Activated CD4-positive, alpha-beta memory T cell treated with anti-CD3 and anti-CD28 coated beads for 36 hours (primary cell): ENCODE data around the gene TEX26. TPM values are rescaled to one million over a fixed set of nuclear protein-coding genes. Genes with fewer than 3 reads are reported as not detected.

Experiments
- CTCF ChIA-PET: fragments of 350-600 bp; sonication (Branson Sonifier 250); formaldehyde crosslinking; loops from one replicate; lab custom pipeline; 2021; ENCODE audit warnings: antibody characterized with exemption, inconsistent platforms; lab: Charles Lee
- POLR2A ChIA-PET: fragments of 350-600 bp; sonication (Branson Sonifier 250); formaldehyde crosslinking; loops from one replicate; lab custom pipeline; 2021; ENCODE audit warnings: antibody characterized with exemption; lab: Charles Lee
- DNase-seq: peaks from one replicate; pipeline ENCODE4 v3.0.0-alpha.2; 2020
- H3K27ac Mint-ChIP-seq: one replicate; pipeline ENCODE4 v1.8.0; 2021; ENCODE audit warnings: mixed read lengths
- H3K27me3 Mint-ChIP-seq: one replicate; pipeline ENCODE4 v1.8.0; 2021; ENCODE audit warnings: mixed read lengths
- H3K36me3 Mint-ChIP-seq: one replicate; pipeline ENCODE4 v1.8.0; 2021; ENCODE audit warnings: mixed read lengths
- H3K4me1 Mint-ChIP-seq: one replicate; pipeline ENCODE4 v1.8.0; 2021; ENCODE audit warnings: low read depth, mixed read lengths
- H3K4me3 Mint-ChIP-seq: one replicate; pipeline ENCODE4 v1.8.0; 2021; ENCODE audit warnings: mild to moderate bottlenecking, mixed read lengths
- H3K9me3 Mint-ChIP-seq: one replicate; pipeline ENCODE4 v1.8.0; 2021; ENCODE audit warnings: mixed read lengths
- intact Hi-C: fragments of 100-400 bp; cut with micrococcal nuclease; formaldehyde crosslinking; loops from one replicate; pipeline ENCODE4 v1.15.1; 2023
- total RNA-seq, 2 experiments: library from RNA; stranded (reverse); gene quantifications; one replicate each; pipeline ENCODE4 v1.2.3, GENCODE V29; 2021

Gene TEX26
- total RNA-seq, 2 experiments from 2014 or later, result not detected

DNA sequence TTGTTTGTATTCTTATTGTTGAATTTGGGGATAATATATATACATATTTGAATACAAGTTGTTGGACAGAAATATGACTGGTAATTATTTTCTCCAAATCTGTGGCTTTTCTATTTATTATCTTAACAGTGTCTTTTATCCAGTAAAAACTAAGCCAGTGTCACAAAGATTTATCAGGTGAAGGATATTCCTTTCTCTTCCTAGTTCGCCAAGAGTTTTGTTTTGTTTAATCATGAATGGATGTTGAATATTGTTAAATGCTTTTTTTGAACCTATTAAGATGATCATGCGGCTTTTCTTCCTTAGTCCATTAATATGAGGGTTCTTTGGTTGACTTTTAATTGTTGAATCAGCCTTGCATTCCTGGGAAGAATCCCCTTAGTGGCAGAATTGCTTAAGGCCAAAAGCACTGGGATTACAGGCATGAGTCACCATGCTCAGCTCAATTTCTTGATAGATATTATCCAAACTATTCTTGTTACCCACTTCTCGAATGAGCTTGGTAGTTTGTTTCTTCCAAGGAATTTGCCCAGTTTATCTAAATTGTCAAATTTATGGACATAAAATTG lies 53.3 kb downstream of the TEX26 start:
- ChIA-PET POLR2A (no interaction called here), CTCF (interaction anchor here (1.0 kb wide), 1 partner anchor 59 kb away, joined by 4 read pairs; no protein-coding TSS in a partner anchor)
- H3K27ac Mint-ChIP-seq, result no peak overlapping the region
- intact Hi-C loops, result no loop called here
- no peak for DNase-seq
- H3K27me3 Mint-ChIP-seq, result peaks cover 8% of the 10 kb centered on the region
- no peaks in the 10 kb centered on the region for H3K9me3 Mint-ChIP-seq
- H3K4me1 Mint-ChIP-seq, result peaks cover 4% of the 10 kb centered on the region
- no peaks in the 10 kb centered on the region for H3K36me3 Mint-ChIP-seq
- H3K4me3 Mint-ChIP-seq, result no peak overlapping the region

DNA sequence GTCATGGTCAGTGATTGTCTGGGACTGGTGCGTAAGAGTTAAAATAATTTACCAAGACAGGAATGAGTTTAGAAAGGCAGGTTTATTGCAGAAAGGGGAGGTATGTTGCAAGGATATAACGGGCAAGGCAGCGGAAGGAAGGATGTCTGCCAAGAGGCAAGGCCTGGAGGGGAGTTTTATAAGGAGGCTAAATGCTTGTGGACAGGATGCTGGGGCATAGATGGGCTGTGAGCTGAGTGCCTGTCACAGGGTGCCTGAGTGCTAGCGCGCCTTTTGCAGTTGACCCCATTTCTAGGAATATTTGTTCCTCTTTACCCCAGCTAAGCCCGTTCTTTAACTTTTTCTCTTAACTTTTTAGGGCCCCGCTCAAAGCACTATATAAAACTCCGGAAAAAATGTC lies 58.7 kb downstream of the TEX26 start:
- intact Hi-C loops, result no loop called here
- CTCF ChIA-PET, result interaction anchor here (1.4 kb wide), 1 partner anchor 12 kb away, joined by 4 read pairs; no protein-coding TSS in a partner anchor
- H3K9me3 Mint-ChIP-seq, result no peaks in the 10 kb centered on the region
- no peaks in the 10 kb centered on the region for H3K4me1 Mint-ChIP-seq
- POLR2A ChIA-PET, result no interaction called here
- H3K27me3 Mint-ChIP-seq, result peaks cover 19% of the 10 kb centered on the region
- DNase-seq, result no peak
- H3K4me3 Mint-ChIP-seq, result no peak overlapping the region
- H3K36me3 Mint-ChIP-seq, result no peaks in the 10 kb centered on the region
- H3K27ac Mint-ChIP-seq, result no peak overlapping the region

DNA sequence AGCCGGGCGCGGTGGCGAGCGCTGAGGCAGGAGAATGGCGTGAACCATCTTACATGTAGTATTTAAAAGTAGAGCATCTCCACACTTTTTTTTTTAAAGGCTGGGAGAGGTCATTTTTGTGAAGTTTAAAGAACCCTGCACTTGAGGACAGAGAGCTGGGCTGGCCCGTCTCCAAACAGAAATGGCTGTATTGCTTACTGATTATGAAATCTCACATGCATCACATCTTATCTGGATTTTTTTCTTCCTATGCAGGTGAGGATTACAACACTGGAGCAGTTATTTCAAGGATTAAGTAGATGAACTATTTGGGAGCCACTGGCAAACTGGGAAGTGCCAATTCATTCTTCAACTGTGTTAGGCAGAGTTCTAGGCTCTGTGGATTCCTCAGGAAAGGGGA lies 59.5 kb downstream of the TEX26 start:
- Mint-ChIP-seq H3K4me3 (no peak overlapping the region), H3K9me3 (no peaks in the 10 kb centered on the region), H3K27me3 (peaks cover 19% of the 10 kb centered on the region), H3K27ac (no peak overlapping the region), H3K36me3 (no peaks in the 10 kb centered on the region), H3K4me1 (no peaks in the 10 kb centered on the region)
- no peak for DNase-seq
- CTCF ChIA-PET, result interaction anchor here (1.4 kb wide), 1 partner anchor 13 kb away, joined by 4 read pairs; no protein-coding TSS in a partner anchor
- intact Hi-C loops, result no loop called here
- POLR2A ChIA-PET, result no interaction called here

DNA sequence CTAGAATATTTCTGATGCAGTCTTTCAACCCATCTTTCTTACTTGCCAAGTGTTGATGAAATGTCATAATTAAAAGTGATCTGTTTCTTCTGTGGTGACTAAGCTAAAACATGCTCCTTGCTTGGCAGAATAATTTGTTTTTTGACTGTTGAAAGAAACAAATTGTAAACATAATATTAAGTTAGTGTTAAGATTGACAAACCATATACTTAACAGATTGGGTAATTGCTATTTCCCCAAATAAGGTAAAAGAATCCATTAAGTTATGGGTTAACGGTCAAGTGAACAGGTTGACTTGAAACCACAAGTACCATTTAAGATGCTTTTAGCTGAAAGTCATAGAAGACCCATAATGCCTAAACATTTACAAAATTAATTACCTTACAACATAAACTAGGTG lies 62.9 kb downstream of the TEX26 start:
- ChIA-PET CTCF (interaction anchor here (0.6 to 1.7 kb wide), 2 partner anchors 16 to 330 kb away, joined by 3 to 5 read pairs; no protein-coding TSS in a partner anchor), POLR2A (no interaction called here)
- H3K4me3 Mint-ChIP-seq, result no peak overlapping the region
- H3K4me1 Mint-ChIP-seq, result no peaks in the 10 kb centered on the region
- intact Hi-C loops, result no loop called here
- no peaks in the 10 kb centered on the region for H3K9me3 Mint-ChIP-seq
- no peaks in the 10 kb centered on the region for H3K36me3 Mint-ChIP-seq
- peaks cover 17% of the 10 kb centered on the region for H3K27me3 Mint-ChIP-seq
- DNase-seq, result no peak
- H3K27ac Mint-ChIP-seq, result no peak overlapping the region

DNA sequence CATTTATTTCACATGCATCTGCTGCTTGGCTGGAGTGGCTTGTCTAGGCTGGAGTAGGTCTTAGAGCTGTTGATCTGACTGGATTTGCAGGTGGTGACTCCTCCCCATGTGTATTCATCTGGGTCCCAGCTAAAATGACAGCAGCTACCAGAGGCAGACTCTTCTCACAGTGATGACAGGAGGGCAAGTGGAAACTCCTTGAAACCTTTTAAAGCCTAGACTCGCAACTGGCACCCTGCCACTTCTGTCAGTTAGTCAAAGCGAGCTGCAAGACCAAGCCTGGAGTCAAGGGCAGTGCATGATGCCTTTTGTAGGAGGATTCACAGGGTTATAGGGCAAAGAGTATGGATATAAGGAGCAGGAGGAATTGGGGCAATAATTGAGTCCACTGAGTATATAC lies 65.2 kb downstream of the TEX26 start:
- ChIA-PET POLR2A (no interaction called here), CTCF (interaction anchor here (1.1 to 1.8 kb wide), 2 partner anchors 18 to 239 kb away, joined by 4 to 7 read pairs; no protein-coding TSS in a partner anchor)
- no peak for DNase-seq
- no peak overlapping the region for H3K4me3 Mint-ChIP-seq
- peaks cover 15% of the 10 kb centered on the region for H3K27me3 Mint-ChIP-seq
- no peaks in the 10 kb centered on the region for H3K36me3 Mint-ChIP-seq
- H3K27ac Mint-ChIP-seq, result no peak overlapping the region
- intact Hi-C loops, result no loop called here
- H3K9me3 Mint-ChIP-seq, result no peaks in the 10 kb centered on the region
- no peaks in the 10 kb centered on the region for H3K4me1 Mint-ChIP-seq

DNA sequence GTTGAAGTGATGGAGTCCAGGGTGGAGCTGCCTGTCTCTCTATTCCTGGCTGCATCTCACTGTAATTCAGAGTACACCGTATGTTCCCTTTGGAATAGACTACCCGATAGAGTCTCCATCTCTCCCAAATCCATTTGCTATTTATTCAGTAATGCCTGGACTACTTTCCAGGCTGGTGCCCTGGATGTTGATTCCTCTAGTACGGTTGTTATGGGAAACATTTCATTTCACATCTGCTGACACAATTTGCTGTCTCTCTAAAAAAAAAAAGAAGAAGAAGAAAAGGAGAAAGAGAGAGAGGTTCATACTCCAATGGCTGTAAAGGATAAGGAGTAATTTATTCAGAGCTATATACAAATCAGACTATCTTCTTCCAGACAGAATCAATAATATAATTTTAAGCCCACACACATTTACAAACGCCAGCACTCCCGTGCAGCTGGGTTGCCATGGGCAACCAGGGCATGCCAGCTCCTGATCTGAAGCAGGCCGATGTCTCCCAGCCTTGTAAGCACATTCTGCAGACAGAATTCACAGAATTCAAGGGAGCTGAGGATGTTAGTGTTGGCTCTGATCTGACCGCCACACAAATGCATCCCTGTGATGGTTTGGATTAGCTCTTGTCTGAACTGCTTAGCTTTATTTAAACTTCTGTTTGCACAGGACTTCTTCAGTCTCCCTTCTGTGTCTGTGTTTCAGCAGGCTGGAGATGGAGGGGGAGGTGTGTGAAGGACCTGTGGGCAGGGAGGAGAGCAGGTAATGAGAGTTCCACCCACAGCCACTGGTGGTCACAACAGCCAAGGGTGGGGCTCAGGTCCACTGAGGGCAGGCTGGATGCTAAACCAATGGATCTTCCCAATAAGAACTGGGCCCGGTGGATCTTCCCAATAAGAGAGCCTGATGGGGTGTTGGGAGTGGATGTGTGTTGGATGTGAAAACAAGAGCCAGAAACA lies 66.0 kb downstream of the TEX26 start:
- Mint-ChIP-seq H3K27ac (no peak overlapping the region), H3K4me3 (no peak overlapping the region), H3K4me1 (no peaks in the 10 kb centered on the region), H3K36me3 (no peaks in the 10 kb centered on the region), H3K27me3 (peaks cover 11% of the 10 kb centered on the region), H3K9me3 (no peaks in the 10 kb centered on the region)
- intact Hi-C loops, result no loop called here
- ChIA-PET POLR2A (no interaction called here), CTCF (interaction anchor here (1.1 to 1.8 kb wide), 2 partner anchors 19 to 238 kb away, joined by 4 to 7 read pairs; no protein-coding TSS in a partner anchor)
- DNase-seq, result no peak

DNA sequence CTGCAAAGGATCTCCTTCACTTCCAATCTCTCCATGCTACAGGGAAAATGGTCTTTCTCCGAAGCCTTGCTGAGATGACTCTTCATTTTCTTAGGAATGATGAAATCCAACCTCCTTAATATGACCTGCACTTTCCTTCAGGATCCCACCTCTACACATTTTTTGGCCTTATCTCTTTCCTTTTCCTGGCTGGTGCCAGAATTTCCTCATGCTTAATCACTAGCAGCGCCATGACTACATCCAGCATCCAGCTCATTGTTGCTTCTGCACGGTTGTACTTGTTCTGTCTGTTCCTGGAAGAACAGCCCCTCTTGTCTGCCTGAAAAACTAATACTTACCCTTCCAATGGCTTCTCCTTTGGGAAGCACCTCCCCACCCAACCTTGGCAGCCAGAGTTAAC lies 68.4 kb downstream of the TEX26 start:
- Mint-ChIP-seq H3K27ac (no peak overlapping the region), H3K36me3 (no peaks in the 10 kb centered on the region), H3K4me3 (no peak overlapping the region), H3K4me1 (no peaks in the 10 kb centered on the region), H3K9me3 (no peaks in the 10 kb centered on the region), H3K27me3 (peaks cover 12% of the 10 kb centered on the region)
- intact Hi-C loops, result no loop called here
- POLR2A ChIA-PET, result no interaction called here
- DNase-seq, result no peak
- CTCF ChIA-PET, result no interaction called here

DNA sequence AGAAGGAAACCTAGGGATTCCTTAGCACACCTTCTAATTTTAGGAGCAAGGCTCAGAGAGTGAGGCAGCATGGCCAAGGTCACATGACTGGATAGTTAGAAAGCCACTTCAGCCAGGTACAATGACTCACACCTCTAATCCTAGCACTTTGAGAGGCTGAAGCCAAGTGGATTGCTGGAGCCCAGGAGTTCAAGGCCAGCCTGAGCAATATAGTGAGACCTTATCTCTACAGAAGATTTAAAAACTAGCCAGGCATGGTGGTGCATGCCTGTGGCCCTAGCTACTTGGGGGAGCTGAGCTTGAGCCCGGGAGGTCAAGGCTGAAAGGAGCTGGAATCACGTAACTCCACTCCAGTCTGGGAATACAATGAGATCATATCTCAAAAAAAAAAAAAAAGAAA lies 69.2 kb downstream of the TEX26 start:
- Mint-ChIP-seq H3K4me3 (no peak overlapping the region), H3K27me3 (peaks cover 12% of the 10 kb centered on the region), H3K9me3 (no peaks in the 10 kb centered on the region), H3K27ac (no peak overlapping the region), H3K36me3 (no peaks in the 10 kb centered on the region), H3K4me1 (no peaks in the 10 kb centered on the region)
- intact Hi-C loops, result no loop called here
- CTCF ChIA-PET, result no interaction called here
- POLR2A ChIA-PET, result no interaction called here
- no peak for DNase-seq

DNA sequence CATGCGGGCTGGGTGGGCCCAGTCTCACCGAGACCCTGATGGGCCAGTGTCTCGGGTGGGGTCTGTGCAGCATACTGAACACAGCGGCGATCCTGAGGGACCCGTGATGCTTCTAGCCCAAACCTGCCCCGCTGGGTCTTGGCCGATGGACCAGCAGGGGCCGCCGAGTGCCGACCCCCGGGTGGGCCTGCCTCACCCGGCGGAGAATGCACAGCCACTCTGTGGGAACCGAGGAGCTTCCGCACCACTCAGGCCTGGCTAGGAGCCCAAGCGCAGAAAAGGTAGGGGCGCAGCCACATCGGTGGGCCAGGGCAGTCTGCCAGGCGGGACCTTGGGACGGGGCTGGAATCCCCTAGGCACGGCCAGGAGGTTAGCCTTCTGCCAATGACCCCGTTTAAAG lies 72.6 kb downstream of the TEX26 start:
- no peak overlapping the region for H3K4me3 Mint-ChIP-seq
- POLR2A ChIA-PET, result no interaction called here
- no peak overlapping the region for H3K27ac Mint-ChIP-seq
- H3K9me3 Mint-ChIP-seq, result no peaks in the 10 kb centered on the region
- H3K36me3 Mint-ChIP-seq, result no peaks in the 10 kb centered on the region
- peaks cover 19% of the 10 kb centered on the region for H3K27me3 Mint-ChIP-seq
- CTCF ChIA-PET, result no interaction called here
- no peak for DNase-seq
- peaks cover 3% of the 10 kb centered on the region for H3K4me1 Mint-ChIP-seq
- intact Hi-C loops, result no loop called here

DNA sequence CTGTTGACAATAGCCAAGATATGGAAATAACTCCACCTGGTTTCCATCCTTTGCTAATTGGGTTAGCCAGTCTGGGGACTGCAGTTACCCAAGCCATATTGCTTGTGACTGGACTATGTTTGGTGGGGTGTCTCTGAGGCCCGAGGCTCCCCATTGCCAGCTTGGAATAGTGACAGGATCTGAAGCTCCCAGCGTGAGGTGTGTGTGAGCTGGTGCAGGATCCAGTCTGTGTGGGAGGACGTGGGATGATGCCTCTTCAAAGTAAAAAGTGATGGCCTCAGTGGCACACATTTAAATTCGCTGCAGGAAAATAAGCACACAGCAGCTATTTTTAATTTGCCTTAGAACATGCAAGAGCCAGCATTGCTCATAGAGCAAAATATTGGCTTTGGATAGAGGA lies 75.0 kb downstream of the TEX26 start:
- no peak overlapping the region for H3K4me3 Mint-ChIP-seq
- ChIA-PET CTCF (no interaction called here), POLR2A (no interaction called here)
- no peak overlapping the region for H3K27ac Mint-ChIP-seq
- intact Hi-C loops, result no loop called here
- DNase-seq, result no peak
- H3K9me3 Mint-ChIP-seq, result no peaks in the 10 kb centered on the region
- no peaks in the 10 kb centered on the region for H3K36me3 Mint-ChIP-seq
- H3K4me1 Mint-ChIP-seq, result peaks cover 4% of the 10 kb centered on the region
- peaks cover 18% of the 10 kb centered on the region for H3K27me3 Mint-ChIP-seq

DNA sequence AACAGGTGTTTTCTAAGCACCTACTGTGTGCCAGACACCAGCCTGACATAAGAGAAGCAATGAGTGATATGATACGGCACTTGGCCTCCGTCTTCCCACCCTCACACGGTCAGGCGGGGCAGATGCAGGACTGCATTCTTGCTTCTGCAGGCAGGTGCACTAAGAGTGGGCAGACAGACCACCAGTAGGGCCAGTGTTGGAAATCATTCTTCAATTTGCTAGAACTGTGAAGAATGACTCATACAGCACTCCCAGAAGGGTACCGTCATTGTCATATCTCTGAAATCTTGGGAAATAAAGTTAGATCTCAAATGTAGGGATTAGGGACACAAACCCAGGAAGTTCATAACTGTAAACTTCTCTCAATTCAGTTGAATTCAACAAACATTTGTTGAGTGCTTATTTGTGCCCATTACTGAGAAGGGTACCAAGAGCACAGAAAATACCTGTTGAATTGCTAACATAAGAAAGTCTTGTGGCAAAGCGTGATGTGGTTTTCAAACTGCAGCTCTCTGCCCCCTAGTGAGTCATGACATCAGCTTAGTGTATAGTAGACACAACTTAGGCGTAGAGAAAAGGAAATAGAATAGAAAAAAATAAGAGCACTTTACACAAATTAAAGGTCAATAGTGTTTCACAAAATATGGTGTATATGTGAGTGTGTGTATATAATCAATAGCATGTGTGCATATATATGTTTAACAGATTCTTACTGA lies 76.1 kb downstream of the TEX26 start:
- intact Hi-C loops, result loop anchor here (1.0 kb wide), 1 partner anchor 36 kb away; no protein-coding TSS in a partner anchor
- no peaks in the 10 kb centered on the region for H3K9me3 Mint-ChIP-seq
- no peak overlapping the region for H3K27ac Mint-ChIP-seq
- DNase-seq, result no peak
- ChIA-PET POLR2A (no interaction called here), CTCF (no interaction called here)
- H3K4me1 Mint-ChIP-seq, result peaks cover 4% of the 10 kb centered on the region
- H3K27me3 Mint-ChIP-seq, result peaks cover 18% of the 10 kb centered on the region
- no peak overlapping the region for H3K4me3 Mint-ChIP-seq
- H3K36me3 Mint-ChIP-seq, result no peaks in the 10 kb centered on the region

DNA sequence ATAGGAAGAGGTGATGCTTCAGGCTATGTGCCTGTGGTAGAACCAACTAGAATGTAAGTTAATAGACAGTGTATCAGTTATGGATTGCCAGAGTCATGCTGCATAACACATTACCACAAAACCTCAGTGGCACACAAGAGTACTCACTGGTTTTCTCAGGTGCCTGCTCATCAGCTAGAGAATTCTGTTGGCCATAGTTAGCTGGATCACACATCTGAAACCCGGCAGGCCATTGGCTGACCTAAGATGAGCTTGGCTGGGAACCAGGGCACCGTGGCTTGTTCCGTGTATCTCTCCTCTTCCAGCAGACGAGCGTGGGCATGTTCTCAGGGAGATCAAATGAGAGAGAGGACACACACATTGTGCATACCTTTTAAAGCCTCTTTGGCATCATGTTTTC lies 76.7 kb downstream of the TEX26 start:
- no peak overlapping the region for H3K4me3 Mint-ChIP-seq
- CTCF ChIA-PET, result no interaction called here
- no peak for DNase-seq
- H3K4me1 Mint-ChIP-seq, result peaks cover 4% of the 10 kb centered on the region
- POLR2A ChIA-PET, result no interaction called here
- H3K36me3 Mint-ChIP-seq, result no peaks in the 10 kb centered on the region
- intact Hi-C loops, result no loop called here
- no peaks in the 10 kb centered on the region for H3K9me3 Mint-ChIP-seq
- H3K27ac Mint-ChIP-seq, result no peak overlapping the region
- peaks cover 21% of the 10 kb centered on the region for H3K27me3 Mint-ChIP-seq
